Measurements from ENCODE around the gene PROSER3.
A peak's percentile ranks its signal among the peaks of the same experiment; 100 is the strongest.

Gene PROSER3

DNA sequence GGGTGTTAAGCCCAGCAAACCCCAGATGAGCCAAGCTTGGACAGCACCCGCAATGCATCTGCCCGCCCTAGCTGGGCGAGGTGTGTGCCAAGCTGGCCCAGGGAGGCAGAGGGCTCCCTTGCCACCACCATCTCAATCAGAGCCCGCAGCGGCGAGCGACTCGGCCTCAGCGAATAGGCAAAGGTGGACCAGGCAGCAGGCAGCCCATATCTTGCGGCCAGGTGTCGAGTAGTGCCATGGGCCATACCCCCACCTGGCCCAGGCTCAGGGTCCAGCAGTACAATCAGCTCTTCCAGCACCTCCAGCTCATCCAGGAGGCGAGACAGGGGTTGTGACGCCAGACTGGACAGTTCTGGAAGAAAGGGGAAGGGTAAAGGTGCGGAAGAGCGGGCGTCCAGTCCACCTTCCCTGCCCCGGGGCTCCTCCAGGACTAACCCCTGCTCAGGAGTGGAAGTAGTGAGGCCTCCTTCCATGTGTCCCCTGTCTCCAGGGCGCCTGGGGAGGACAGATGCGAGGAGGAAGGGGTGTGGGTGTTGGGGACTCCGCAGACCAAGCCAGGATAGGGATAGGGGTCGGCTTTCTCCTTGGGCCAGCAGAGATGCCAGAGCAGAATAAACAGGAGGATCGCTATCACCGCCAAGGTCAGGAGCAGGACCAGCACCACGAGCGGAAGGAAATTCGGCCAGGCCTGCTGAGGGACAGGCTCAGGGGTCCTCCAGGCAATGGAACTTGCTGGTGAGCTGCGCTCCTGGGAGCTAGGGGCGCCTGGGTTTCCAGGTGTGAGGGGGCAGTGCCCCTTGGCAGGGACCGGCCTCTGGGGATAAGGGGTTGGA lies 18.5 kb upstream of the PROSER3 start:
- WGBS, result 90% methylated on average over 26 of the region's 29 CpGs
- no peak overlapping the region for H3K23ac ChIP-seq (ENCODE audit: low read length in 2 of 2)
- peak overlapping the region; percentile 94 for H2BK15ac ChIP-seq (ENCODE audit: low read depth, poor library complexity, severe bottlenecking)
- peak overlapping the region; percentile 80 for H3K9ac ChIP-seq (ENCODE audit: low read length)
- H4K8ac ChIP-seq (ENCODE audit: low read length), result no peak overlapping the region
- DNase-seq, result no peak
- no peak overlapping the region for H3K27ac ChIP-seq (ENCODE audit: low read length, poor library complexity, severe bottlenecking)
- H3K27me3 ChIP-seq (ENCODE audit: control insufficient read depth in 1 of 2, insufficient read depth in 1 of 2, low read length in 2 of 2), result no peaks in the 10 kb centered on the region
- H2BK12ac ChIP-seq (ENCODE audit: low read length in 2 of 2), result no peak overlapping the region
- peak overlapping the region; percentile 83 for H3K4me2 ChIP-seq (ENCODE audit: low read length, poor library complexity, severe bottlenecking)
- H3K4me1 ChIP-seq (ENCODE audit: control insufficient read depth, insufficient read depth, low read depth, low read length), result peaks cover 17% of the 10 kb centered on the region
- H2BK5ac ChIP-seq (ENCODE audit: low read depth, low read length, poor library complexity, severe bottlenecking), result no peak overlapping the region
- peak overlapping the region; percentile 65 to 90 for H3K4me3 ChIP-seq (ENCODE audit: insufficient read depth in 1 of 2, low read depth in 1 of 2, low read length in 2 of 2)
- H3K36me3 ChIP-seq (ENCODE audit: control insufficient read depth in 1 of 2, insufficient read depth in 2 of 2, low read depth in 1 of 2, low read length in 2 of 2), result peaks cover 63 to 65% of the 10 kb centered on the region in 2 experiments
- H3K4ac ChIP-seq (ENCODE audit: low read depth in 1 of 2, low read length in 2 of 2), result no peak overlapping the region
- no peak overlapping the region for H4K91ac ChIP-seq (ENCODE audit: low read length)
- no peak overlapping the region for H3K18ac ChIP-seq (ENCODE audit: low read depth in 1 of 2, low read length in 2 of 2)
- H3K79me1 ChIP-seq (replicated peaks; ENCODE audit: low read length, poor library complexity, severe bottlenecking), result peaks cover 29% of the 10 kb centered on the region
- no peak overlapping the region for H2AK5ac ChIP-seq (ENCODE audit: low read length, severe bottlenecking)
- no peak overlapping the region for H2AFZ ChIP-seq (ENCODE audit: low read depth, low read length)
- H2BK120ac ChIP-seq (ENCODE audit: low read depth, low read length), result no peak overlapping the region
- H3K9me3 ChIP-seq (ENCODE audit: control insufficient read depth, low read length), result no peaks in the 10 kb centered on the region
- H3K14ac ChIP-seq (ENCODE audit: low read length in 2 of 2), result no peak overlapping the region

DNA sequence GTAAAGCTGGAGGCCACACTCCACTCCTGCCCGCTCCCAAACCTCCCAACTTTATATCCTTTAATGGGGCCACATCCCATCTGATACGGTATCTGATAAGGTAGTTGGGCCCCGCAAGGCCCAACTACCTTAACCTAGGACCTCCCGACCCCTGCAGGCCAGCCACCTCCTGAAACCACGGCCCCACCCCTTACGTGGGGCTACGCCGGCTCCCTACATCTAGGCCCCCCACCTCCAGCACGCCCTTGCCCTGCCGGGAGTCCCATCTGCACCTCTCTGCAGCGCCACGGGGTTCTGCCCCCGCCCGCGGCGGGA lies 17.9 kb upstream of the PROSER3 start:
- Histone ChIP-seq H3K23ac (ENCODE audit: low read length in 2 of 2) (no peak overlapping the region), H4K8ac (ENCODE audit: low read length) (no peak overlapping the region), H3K36me3 (ENCODE audit: control insufficient read depth in 1 of 2, insufficient read depth in 2 of 2, low read depth in 1 of 2, low read length in 2 of 2) (peaks cover 58 to 59% of the 10 kb centered on the region in 2 experiments), H3K4ac (ENCODE audit: low read depth in 1 of 2, low read length in 2 of 2) (no peak overlapping the region), H3K4me2 (ENCODE audit: low read length, poor library complexity, severe bottlenecking) (peak overlapping the region; percentile 83), H2BK15ac (ENCODE audit: low read depth, poor library complexity, severe bottlenecking) (peak overlapping the region; percentile 94), H3K18ac (ENCODE audit: low read depth in 1 of 2, low read length in 2 of 2) (no peak overlapping the region), H3K4me3 (ENCODE audit: insufficient read depth in 1 of 2, low read depth in 1 of 2, low read length in 2 of 2) (peak overlapping the region; percentile 65 to 90), H3K27me3 (ENCODE audit: control insufficient read depth in 1 of 2, insufficient read depth in 1 of 2, low read length in 2 of 2) (no peaks in the 10 kb centered on the region), H2BK120ac (ENCODE audit: low read depth, low read length) (peak overlapping the region; percentile 42), H2BK5ac (ENCODE audit: low read depth, low read length, poor library complexity, severe bottlenecking) (no peak overlapping the region), H3K9me3 (ENCODE audit: control insufficient read depth, low read length) (no peaks in the 10 kb centered on the region), H4K91ac (ENCODE audit: low read length) (peak overlapping the region; percentile 15), H2AK5ac (ENCODE audit: low read length, severe bottlenecking) (no peak overlapping the region), H3K14ac (ENCODE audit: low read length in 2 of 2) (no peak overlapping the region), H3K4me1 (ENCODE audit: control insufficient read depth, insufficient read depth, low read depth, low read length) (peaks cover 18% of the 10 kb centered on the region), H3K79me1 (replicated peaks; ENCODE audit: low read length, poor library complexity, severe bottlenecking) (peaks cover 27% of the 10 kb centered on the region), H2BK12ac (ENCODE audit: low read length in 2 of 2) (no peak overlapping the region), H3K9ac (ENCODE audit: low read length) (peak overlapping the region; percentile 80), H3K27ac (ENCODE audit: low read length, poor library complexity, severe bottlenecking) (no peak overlapping the region), H2AFZ (ENCODE audit: low read depth, low read length) (no peak overlapping the region)
- no peak for DNase-seq
- WGBS, result 6% methylated on average over 16 of the region's 16 CpGs

DNA sequence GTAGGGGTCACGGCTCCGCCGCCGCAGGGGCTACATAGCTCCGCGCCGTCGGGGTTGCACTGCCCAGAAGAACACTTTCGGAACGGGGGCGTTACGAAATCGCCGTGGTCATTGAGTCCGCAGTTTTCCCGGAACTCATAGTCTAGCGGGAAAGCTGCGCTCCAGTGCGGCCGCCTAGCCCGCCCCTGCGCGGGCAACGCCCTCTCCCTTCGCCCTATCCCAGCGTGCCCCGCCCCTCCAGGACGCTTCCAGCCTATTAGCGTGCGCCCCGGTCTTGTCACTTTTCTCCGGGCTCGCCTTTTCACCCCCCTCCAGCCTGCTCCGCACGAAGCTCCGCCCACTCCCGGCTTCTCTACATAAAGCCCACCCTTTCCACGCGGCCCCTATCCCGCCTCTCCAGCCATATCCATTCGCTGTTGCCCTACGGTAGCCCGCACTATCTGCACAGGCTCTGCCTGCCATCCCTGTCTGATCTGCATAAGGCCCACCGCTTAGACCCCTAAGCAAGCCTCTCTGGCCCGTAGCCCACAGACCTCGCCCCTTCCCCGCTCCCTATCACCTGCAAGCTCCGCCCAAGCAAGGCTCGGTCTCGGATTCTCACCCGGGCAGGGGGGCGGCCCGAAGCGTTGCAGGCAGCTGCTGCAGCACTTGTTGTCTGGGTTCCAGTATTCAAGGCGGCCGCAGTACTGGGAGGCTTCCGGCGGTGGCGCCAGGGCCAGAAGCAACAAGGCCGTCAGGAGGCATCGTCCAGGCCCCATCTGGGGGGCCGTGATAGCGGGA lies 17.4 kb upstream of the PROSER3 start:
- Histone ChIP-seq H2AK5ac (ENCODE audit: low read length, severe bottlenecking) (no peak overlapping the region), H3K18ac (ENCODE audit: low read depth in 1 of 2, low read length in 2 of 2) (peak overlapping the region; percentile 10 to 64), H3K27me3 (ENCODE audit: control insufficient read depth in 1 of 2, insufficient read depth in 1 of 2, low read length in 2 of 2) (no peaks in the 10 kb centered on the region), H2BK120ac (ENCODE audit: low read depth, low read length) (peak overlapping the region; percentile 42), H3K4me2 (ENCODE audit: low read length, poor library complexity, severe bottlenecking) (peak overlapping the region; percentile 84), H3K4ac (ENCODE audit: low read depth in 1 of 2, low read length in 2 of 2) (no peak overlapping the region), H3K36me3 (ENCODE audit: control insufficient read depth in 1 of 2, insufficient read depth in 2 of 2, low read depth in 1 of 2, low read length in 2 of 2) (peaks cover 52 to 53% of the 10 kb centered on the region in 2 experiments), H2BK5ac (ENCODE audit: low read depth, low read length, poor library complexity, severe bottlenecking) (no peak overlapping the region), H4K91ac (ENCODE audit: low read length) (no peak overlapping the region), H2AFZ (ENCODE audit: low read depth, low read length) (peak overlapping the region; percentile 97), H3K9me3 (ENCODE audit: control insufficient read depth, low read length) (no peaks in the 10 kb centered on the region), H3K23ac (ENCODE audit: low read length in 2 of 2) (no peak overlapping the region), H3K9ac (ENCODE audit: low read length) (peak overlapping the region; percentile 80), H3K4me3 (ENCODE audit: insufficient read depth in 1 of 2, low read depth in 1 of 2, low read length in 2 of 2) (peak overlapping the region; percentile 65 to 90), H2BK12ac (ENCODE audit: low read length in 2 of 2) (peak overlapping the region in 1 of 2 experiments; percentile 68), H2BK15ac (ENCODE audit: low read depth, poor library complexity, severe bottlenecking) (peak overlapping the region; percentile 94), H4K8ac (ENCODE audit: low read length) (peak overlapping the region; percentile 53), H3K14ac (ENCODE audit: low read length in 2 of 2) (peak overlapping the region in 1 of 2 experiments; percentile 84), H3K4me1 (ENCODE audit: control insufficient read depth, insufficient read depth, low read depth, low read length) (peaks cover 18% of the 10 kb centered on the region), H3K79me1 (replicated peaks; ENCODE audit: low read length, poor library complexity, severe bottlenecking) (peaks cover 23% of the 10 kb centered on the region), H3K27ac (ENCODE audit: low read length, poor library complexity, severe bottlenecking) (peak overlapping the region; percentile 57)
- DNase-seq, result peak; percentile 99
- under 1% methylated on average over 60 of the region's 63 CpGs for WGBS

DNA sequence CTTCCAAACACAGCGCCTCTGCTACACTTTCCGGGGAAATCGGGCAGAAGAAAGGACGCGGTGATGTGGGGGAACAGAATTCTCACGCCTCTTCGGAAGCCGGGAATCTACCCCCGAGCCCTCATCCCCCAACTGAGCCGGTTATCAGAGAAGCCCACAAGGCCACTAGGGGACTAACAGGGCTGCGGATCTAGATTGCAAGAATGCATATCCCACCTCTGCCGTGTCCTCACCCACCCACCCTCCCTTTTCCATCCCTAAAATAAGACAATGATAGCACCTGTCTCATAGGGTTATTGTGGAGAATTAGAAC lies 16.8 kb upstream of the PROSER3 start:
- Histone ChIP-seq H4K8ac (ENCODE audit: low read length) (peak overlapping the region; percentile 53), H3K9me3 (ENCODE audit: control insufficient read depth, low read length) (no peaks in the 10 kb centered on the region), H3K4me2 (ENCODE audit: low read length, poor library complexity, severe bottlenecking) (peak overlapping the region; percentile 84), H3K4me1 (ENCODE audit: control insufficient read depth, insufficient read depth, low read depth, low read length) (peaks cover 18% of the 10 kb centered on the region), H3K36me3 (ENCODE audit: control insufficient read depth in 1 of 2, insufficient read depth in 2 of 2, low read depth in 1 of 2, low read length in 2 of 2) (peaks cover 47 to 50% of the 10 kb centered on the region in 2 experiments), H3K27me3 (ENCODE audit: control insufficient read depth in 1 of 2, insufficient read depth in 1 of 2, low read length in 2 of 2) (no peaks in the 10 kb centered on the region), H2BK120ac (ENCODE audit: low read depth, low read length) (no peak overlapping the region), H3K18ac (ENCODE audit: low read depth in 1 of 2, low read length in 2 of 2) (peak overlapping the region in 1 of 2 experiments; percentile 64), H3K23ac (ENCODE audit: low read length in 2 of 2) (no peak overlapping the region), H3K9ac (ENCODE audit: low read length) (peak overlapping the region; percentile 76), H2AK5ac (ENCODE audit: low read length, severe bottlenecking) (no peak overlapping the region), H3K14ac (ENCODE audit: low read length in 2 of 2) (no peak overlapping the region), H3K4me3 (ENCODE audit: insufficient read depth in 1 of 2, low read depth in 1 of 2, low read length in 2 of 2) (peak overlapping the region; percentile 45 to 90), H3K4ac (ENCODE audit: low read depth in 1 of 2, low read length in 2 of 2) (no peak overlapping the region), H4K91ac (ENCODE audit: low read length) (no peak overlapping the region), H2BK12ac (ENCODE audit: low read length in 2 of 2) (no peak overlapping the region), H3K79me1 (replicated peaks; ENCODE audit: low read length, poor library complexity, severe bottlenecking) (peaks cover 24% of the 10 kb centered on the region), H3K27ac (ENCODE audit: low read length, poor library complexity, severe bottlenecking) (peak overlapping the region; percentile 57), H2AFZ (ENCODE audit: low read depth, low read length) (peak overlapping the region; percentile 97), H2BK5ac (ENCODE audit: low read depth, low read length, poor library complexity, severe bottlenecking) (no peak overlapping the region), H2BK15ac (ENCODE audit: low read depth, poor library complexity, severe bottlenecking) (no peak overlapping the region)
- 0% methylated on average over 11 of the region's 12 CpGs for WGBS
- no peak for DNase-seq

Data from mesenchymal stem cell (in vitro differentiated cells and primary cell).